HG02885 (cell line): ENCODE measurements around the gene ARAP1.
"Not testable (repeated sequence)": the region's sequence is repeated elsewhere in the genome, so short reads cannot be mapped to it uniquely, and the experiment has no call there.

Source experiments
- ATAC-seq: cut with Tn5 transposase; IDR thresholded peaks from one replicate; pipeline ENCODE4 v1.9.1; 2021; ENCODE audit warnings: mild to moderate bottlenecking; ENCODE audit not compliant: unreplicated experiment, poor library complexity

ARAP1 gene

GRCh38 chr11:72752088-72752914 lies at the start of gene ARAP1:
TSS of gene ARAP1 (minus strand) at chr11:72752408. CDS start at chr11:72727128, 25,280 bp downstream.
- ATAC-seq = peak; percentile 71

DNA sequence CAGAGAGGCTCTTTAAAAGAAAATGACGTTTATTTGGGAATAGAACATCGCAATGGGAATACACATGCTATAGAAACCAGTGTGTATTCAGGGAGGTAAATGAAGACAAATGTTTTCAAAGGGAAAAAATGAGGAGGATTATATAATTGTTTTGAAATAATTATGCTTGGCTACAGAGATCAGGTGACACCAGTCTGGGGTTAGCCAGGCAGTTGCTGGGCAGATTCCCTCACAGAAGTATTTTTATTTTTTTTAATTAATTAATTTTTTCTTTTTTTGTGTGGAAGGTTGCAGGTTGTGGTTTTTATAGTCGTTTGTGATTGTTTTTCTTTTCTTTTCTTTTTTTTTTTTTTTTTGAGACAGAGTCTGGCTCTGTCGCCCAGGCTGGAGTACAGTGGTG lies 47.2 kb upstream of the ARAP1 start:
- ATAC-seq = no peak

- ATAC-seq = no peak
Measured at GRCh38 chr11:72798361-72798760, 46.2 kb upstream of the ARAP1 start.

- peak; percentile 92 for ATAC-seq
Measured at GRCh38 chr11:72793425-72794367, 41.5 kb upstream of the ARAP1 start, which contains the start of gene STARD10. TSS of gene STARD10 (minus strand) at chr11:72794047. CDS start at chr11:72781181, 12,866 bp downstream.

- no peak for ATAC-seq
Measured at GRCh38 chr11:72793076-72793424, 40.8 kb upstream of the ARAP1 start.

- ATAC-seq = no peak
Measured at GRCh38 chr11:72792437-72793021, 40.3 kb upstream of the ARAP1 start.

DNA sequence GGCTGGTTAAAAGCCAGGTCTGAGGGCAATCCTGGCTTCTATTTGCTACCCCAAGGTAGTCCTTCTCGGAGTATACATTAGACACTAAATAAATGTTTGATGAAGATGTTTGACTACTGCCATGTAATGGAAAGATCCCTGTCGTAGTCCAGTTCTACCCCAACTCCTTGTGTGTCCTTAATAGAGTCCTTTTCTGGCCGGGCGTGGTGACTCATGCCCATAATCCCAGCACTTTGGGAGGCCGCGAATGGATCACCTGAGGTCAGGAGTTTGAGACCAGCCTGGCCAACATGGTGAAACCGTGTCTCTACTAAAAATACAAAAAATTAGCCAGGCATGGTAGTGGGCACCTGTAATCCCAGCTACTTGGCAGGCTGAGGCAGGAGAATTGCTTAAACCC lies 39.0 kb upstream of the ARAP1 start:
- ATAC-seq = not testable (repeated sequence)

GRCh38 chr11:72789493-72790131 lies 37.4 kb upstream of the ARAP1 start:
- ATAC-seq = no peak

DNA sequence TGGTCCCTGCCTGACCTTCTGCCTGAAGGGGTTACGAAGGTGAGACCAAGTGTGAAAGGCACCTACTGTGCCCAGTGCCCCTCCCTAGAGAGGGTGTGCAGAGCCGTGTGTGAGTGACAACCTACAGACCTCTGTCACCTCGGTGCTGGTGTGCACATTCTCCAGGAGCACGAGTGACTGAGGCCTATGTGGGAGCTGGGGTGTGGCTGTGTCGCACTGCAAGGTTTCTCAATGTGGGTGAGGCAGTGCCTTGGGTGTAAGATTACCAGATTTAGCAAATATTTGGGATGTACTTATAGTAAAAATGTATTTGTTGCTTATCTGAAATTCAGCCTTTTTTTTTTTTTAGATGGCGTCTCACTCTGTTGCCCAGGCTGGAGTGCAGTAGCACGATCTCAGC lies 36.0 kb upstream of the ARAP1 start:
- ATAC-seq = no peak

DNA sequence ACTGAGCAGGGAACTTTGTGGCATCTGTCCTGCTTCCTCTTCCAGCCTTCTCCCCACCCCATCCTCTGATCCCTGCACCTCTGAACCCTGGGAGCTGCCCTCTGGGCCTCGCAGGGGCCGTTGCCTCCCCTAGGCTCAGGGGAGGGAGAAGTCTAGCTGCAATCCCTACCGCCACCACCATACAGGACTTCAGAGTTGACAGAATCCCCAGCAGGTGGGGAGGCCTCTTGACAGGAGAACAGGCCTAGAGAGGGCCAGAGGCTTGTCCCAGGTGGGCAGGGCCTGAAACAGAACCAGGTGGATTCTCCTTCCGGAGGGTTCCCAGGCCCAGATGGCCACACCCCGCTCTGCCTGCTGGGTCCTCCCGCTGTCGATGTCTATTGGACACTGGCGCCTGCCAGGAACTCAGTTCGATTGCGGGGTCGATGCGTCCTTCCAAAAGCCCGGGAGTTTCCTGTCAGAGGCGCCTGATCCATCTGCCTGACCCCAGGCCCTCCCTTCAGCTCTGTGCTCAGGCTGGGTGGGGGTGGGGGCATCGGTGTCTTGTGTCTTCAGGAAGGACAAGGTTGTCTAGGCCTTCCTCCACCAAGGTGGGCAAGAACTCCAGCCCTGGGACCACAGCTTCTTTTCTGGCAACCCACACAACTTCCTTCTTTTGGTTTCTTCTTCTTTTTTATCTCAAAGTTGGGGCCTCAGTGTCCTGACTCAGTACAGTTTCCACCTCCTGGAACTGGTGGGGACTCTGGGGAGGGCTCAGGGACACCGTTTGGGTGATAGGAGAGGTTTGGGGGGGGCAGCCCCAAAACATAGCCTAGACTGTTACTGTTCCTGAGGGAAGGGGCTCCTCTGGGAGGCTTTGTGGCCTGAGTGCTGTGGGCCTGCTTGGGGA lies 35.3 kb upstream of the ARAP1 start:
- no peak for ATAC-seq

- ATAC-seq = no peak
Measured at GRCh38 chr11:72786305-72787215, 34.4 kb upstream of the ARAP1 start.

- no peak for ATAC-seq
Measured at GRCh38 chr11:72784662-72785061, 32.5 kb upstream of the ARAP1 start.

DNA sequence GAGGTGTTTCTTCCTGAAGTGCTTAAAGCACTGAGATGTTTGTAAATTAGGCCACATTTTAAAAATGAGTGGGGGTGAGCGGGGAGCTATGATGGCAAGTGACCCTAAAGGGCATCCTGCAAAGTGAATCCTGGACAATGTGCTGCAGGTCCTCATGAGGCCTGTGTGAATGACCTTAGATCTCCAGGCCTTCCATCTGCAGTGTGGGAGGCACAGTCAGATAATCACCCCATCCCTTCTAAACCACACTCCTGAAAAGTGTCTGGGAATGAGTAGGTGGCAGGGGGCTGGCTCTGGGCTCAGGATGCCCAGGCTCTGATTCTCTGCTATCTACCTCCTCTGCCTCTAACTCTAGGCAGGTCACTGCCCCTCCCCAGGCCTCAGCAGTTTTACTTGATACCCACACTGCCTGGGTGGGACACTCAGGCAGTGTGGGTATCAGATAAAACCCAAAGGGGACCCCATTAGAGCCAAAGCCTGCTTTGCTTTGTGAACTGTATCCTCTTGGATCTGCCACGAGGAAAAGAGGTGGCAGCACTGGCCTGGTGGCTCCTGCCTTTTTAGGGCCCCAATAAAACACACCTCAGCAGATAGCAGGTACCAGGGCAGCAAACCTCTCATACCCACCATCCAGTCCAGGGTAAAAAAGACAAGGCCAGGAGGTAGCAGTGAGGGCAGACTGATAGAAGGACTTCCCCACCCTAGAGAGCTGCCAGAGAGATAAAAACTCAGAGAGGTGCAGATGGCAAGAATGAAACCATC lies 31.1 kb upstream of the ARAP1 start:
- ATAC-seq = no peak

- ATAC-seq = no peak
Measured at GRCh38 chr11:72782081-72782920, 30.1 kb upstream of the ARAP1 start.

GRCh38 chr11:72781313-72782080 lies 29.3 kb upstream of the ARAP1 start:
- ATAC-seq = peak; percentile 45

DNA sequence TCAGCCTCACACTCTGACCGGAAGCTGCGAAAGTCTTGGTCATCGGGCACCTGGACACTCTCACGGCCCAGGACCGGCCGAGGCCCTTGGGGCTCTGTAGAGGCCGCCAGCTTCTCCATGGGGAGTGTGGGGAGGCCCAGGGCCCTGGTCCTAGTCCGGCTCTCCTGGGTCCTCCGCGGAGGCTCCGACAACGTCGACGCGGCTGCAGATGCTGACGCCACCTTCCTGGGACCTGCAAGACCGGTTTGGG lies 28.8 kb upstream of the ARAP1 start:
- no peak for ATAC-seq
